Retinal pigment epithelial cell (primary cell): ENCODE results near the gene PRAMEF12.
"Not testable (repeated sequence)": the region's sequence is repeated elsewhere in the genome, so short reads cannot be mapped to it uniquely, and the experiment has no call there.

ENCODE experiments used
- DNase-seq: peaks from one replicate; pipeline ENCODE4 v3.0.0-alpha.2; 2010; ENCODE audit warnings: low read depth
- H3K4me3 ChIP-seq: 2 replicates; pipeline ENCODE4 v1.5.1; 2011; ENCODE audit warnings: mild to moderate bottlenecking, low read length, control low read depth, moderate library complexity
- CTCF ChIP-seq: conservative IDR thresholded peaks from 2 replicates; pipeline ENCODE4 v1.5.1; 2011; ENCODE audit warnings: low read depth, low read length, control low read depth, inconsistent platforms

PRAMEF12 gene

GRCh38 chr1:12778907-12779306 lies 5.4 kb downstream of the PRAMEF12 start:
- H3K4me3 ChIP-seq: no peak overlapping the region
- no peak for DNase-seq
- TF ChIP-seq CTCF: no peak

- H3K4me3 ChIP-seq, DNase-seq: not testable (repeated sequence)
Measured at GRCh38 chr1:12781488-12781887, 8.0 kb downstream of the PRAMEF12 start.

- DNase-seq, H3K4me3 ChIP-seq: not testable (repeated sequence)
Measured at GRCh38 chr1:12783783-12784182, 10.2 kb downstream of the PRAMEF12 start.

- DNase-seq, H3K4me3 ChIP-seq: not testable (repeated sequence)
Measured at GRCh38 chr1:12784729-12785128, 11.2 kb downstream of the PRAMEF12 start.

- not testable (repeated sequence) for H3K4me3 ChIP-seq, DNase-seq
Measured at GRCh38 chr1:12791097-12791496, 17.6 kb downstream of the PRAMEF12 start, which contains the start of gene PRAMEF1. Gene PRAMEF1, plus strand, starts transcription at chr1:12791397. Its CDS starts 1,831 bp downstream, at chr1:12793228.

GRCh38 chr1:12798911-12799310 lies 25.4 kb downstream of the PRAMEF12 start:
- TF ChIP-seq CTCF: no peak
- no peak overlapping the region for H3K4me3 ChIP-seq
- DNase-seq: no peak

GRCh38 chr1:12799730-12800129 lies 26.2 kb downstream of the PRAMEF12 start:
- H3K4me3 ChIP-seq: no peak overlapping the region
- no peak for TF ChIP-seq CTCF
- DNase-seq: no peak

- no peak for TF ChIP-seq CTCF
- DNase-seq: no peak
- no peak overlapping the region for H3K4me3 ChIP-seq
Measured at GRCh38 chr1:12809933-12810332, 36.4 kb downstream of the PRAMEF12 start.

GRCh38 chr1:12810691-12811408 lies 37.3 kb downstream of the PRAMEF12 start:
- H3K4me3 ChIP-seq: no peak overlapping the region
- no peak for TF ChIP-seq CTCF
- no peak for DNase-seq
